Measurements from ENCODE around the gene CDH23.

DNA sequence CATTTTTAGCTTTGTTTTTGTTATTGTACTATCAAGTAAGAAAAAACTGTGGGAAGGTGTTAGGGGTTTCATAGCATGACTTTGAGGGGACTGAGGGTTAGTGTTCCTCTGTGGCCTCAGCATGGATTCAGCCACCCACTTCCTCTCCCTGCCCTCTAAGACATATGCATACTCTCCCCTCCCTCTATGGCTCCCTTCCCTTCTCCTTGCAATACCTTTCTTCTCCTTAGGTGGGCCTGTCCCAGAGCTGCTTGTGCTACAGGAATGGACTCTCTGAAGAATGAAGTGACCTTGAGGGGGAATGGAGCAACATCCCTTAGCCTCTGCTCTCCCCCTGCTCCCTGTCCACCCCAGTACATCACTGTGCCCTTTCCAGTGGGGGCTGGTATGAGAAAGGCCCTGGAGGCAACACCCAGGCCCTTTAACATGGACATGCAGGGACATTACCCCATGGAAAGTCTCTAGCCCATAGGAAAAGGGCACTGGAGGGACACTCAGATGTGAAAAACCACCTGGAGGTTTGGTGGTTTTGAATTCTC lies 22.4 kb downstream of the CDH23 start:
- TF ChIP-seq, protein P1, sequence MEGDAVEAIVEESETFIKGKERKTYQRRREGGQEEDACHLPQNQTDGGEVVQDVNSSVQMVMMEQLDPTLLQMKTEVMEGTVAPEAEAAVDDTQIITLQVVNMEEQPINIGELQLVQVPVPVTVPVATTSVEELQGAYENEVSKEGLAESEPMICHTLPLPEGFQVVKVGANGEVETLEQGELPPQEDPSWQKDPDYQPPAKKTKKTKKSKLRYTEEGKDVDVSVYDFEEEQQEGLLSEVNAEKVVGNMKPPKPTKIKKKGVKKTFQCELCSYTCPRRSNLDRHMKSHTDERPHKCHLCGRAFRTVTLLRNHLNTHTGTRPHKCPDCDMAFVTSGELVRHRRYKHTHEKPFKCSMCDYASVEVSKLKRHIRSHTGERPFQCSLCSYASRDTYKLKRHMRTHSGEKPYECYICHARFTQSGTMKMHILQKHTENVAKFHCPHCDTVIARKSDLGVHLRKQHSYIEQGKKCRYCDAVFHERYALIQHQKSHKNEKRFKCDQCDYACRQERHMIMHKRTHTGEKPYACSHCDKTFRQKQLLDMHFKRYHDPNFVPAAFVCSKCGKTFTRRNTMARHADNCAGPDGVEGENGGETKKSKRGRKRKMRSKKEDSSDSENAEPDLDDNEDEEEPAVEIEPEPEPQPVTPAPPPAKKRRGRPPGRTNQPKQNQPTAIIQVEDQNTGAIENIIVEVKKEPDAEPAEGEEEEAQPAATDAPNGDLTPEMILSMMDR (conservative IDR thresholded peaks at IDR 0.05): no peak
- TF ChIP-seq EZH2 (IDR thresholded peaks at IDR 0.05; ENCODE audit: low read depth): no peak
